Gastrocnemius medialis (tissue), 4 donors: ENCODE results near the gene GLUD1.
"Not testable (repeated sequence)": the region's sequence is repeated elsewhere in the genome, so short reads cannot be mapped to it uniquely, and the experiment has no call there.

ENCODE experiments used
- POLR2A ChIP-seq, 2 donors: fragments of 450-650 bp; IDR thresholded peaks; one replicate each; pipeline ENCODE4 v1.6.1; 2017; ENCODE audit warnings: antibody characterized with exemption in 2 of 2, mild to moderate bottlenecking in 2 of 2, moderate library complexity in 2 of 2
- TF ChIP-seq, protein P1 (sequence below), 5 experiments: fragments of 450-650 bp in 3 of 5; fragments of 200-600 bp in 2 of 5; sonication (generic) in 2 of 5; IDR thresholded peaks in 4 of 5; conservative IDR thresholded peaks in 1 of 5; 1 replicate in 4 of 5; 2 replicates in 1 of 5; pipeline ENCODE4 v1.5.1; 2016 to 2019; ENCODE audit warnings: antibody characterized with exemption in 5 of 5, mild to moderate bottlenecking in 3 of 5, moderate library complexity in 3 of 5

DNA sequence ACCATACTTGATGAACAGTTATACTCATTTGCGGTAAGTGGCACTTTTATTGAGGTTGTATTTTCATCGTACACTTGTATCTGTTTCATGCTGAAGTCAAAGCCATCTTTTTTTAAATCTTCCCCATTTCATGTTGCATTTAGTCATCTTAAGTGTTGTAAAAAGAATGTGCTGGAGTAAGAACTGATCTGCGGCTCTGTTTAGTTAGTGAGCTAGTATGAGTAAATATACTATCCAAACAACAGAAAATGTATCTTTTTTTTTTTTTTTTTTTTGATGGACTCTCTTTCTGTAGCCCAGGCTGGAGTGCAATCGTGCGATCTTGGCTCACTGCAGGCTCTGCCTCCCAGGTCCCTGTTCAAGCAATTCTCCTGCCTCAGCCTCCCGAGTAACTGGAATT is 87.0 kb downstream of the GLUD1 start:
- TF ChIP-seq, protein P1, sequence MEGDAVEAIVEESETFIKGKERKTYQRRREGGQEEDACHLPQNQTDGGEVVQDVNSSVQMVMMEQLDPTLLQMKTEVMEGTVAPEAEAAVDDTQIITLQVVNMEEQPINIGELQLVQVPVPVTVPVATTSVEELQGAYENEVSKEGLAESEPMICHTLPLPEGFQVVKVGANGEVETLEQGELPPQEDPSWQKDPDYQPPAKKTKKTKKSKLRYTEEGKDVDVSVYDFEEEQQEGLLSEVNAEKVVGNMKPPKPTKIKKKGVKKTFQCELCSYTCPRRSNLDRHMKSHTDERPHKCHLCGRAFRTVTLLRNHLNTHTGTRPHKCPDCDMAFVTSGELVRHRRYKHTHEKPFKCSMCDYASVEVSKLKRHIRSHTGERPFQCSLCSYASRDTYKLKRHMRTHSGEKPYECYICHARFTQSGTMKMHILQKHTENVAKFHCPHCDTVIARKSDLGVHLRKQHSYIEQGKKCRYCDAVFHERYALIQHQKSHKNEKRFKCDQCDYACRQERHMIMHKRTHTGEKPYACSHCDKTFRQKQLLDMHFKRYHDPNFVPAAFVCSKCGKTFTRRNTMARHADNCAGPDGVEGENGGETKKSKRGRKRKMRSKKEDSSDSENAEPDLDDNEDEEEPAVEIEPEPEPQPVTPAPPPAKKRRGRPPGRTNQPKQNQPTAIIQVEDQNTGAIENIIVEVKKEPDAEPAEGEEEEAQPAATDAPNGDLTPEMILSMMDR (IDR thresholded peaks at IDR 0.05 in 4 of 5, conservative IDR thresholded peaks at IDR 0.05 in 1 of 5), result not testable (repeated sequence)
- TF ChIP-seq POLR2A (IDR thresholded peaks at IDR 0.05), result not testable (repeated sequence)
